Measurements from ENCODE around the gene HCN3. TPM values are rescaled to one million over a fixed set of nuclear protein-coding genes. Genes with fewer than 3 reads are reported as not detected.
"Not testable (repeated sequence)": the region's sequence is repeated elsewhere in the genome, so short reads cannot be mapped to it uniquely, and the experiment has no call there.

HCN3 gene
- total RNA-seq, 1 donor from 2014 or later, result 1.0 TPM

DNA sequence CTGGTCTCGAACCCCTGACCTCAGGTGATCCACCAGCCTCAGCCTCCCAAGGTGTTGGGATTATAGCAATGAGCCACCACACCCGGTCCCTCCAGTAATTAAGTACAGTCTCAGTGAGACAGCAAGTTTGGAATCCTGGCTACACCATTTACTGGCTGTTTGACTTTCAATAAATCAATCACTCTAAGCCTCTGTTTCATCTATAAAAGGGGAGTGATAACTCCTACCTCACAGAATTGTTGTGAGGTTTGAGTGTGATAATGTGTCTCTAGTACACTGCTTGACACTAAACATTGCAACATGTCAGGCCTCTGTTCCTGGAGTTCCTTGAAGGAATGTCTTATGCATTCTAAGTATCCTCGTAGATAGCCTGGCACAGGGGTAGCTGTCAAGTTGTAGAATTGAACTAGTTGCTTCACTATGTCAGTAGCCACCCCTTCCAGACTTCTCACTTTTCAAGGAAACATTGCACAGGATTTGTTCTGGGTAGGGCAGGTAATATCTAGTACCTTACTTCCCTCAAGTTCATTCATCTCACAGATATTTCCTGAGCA, 34.4 kb upstream of the HCN3 start:
- H3K36me3 ChIP-seq (ENCODE audit: control insufficient read depth in 3 of 3, insufficient read depth in 3 of 3, low read length in 3 of 3), result peaks cover 5 to 10% (median 9%) of the 10 kb centered on the region in 3 donors
- peak overlapping the region in 2 of 3 donors; percentile 75 to 88 for H3K9ac ChIP-seq (ENCODE audit: low read depth in 1 of 3, low read length in 3 of 3)
- H3K4me3 ChIP-seq (ENCODE audit: low read length in 3 of 3), result peak overlapping the region in 2 of 3 donors; percentile 86 to 93
- no peak overlapping the region for H3K27ac ChIP-seq (ENCODE audit: low read depth, low read length)
- no peaks in the 10 kb centered on the region for H3K27me3 ChIP-seq (ENCODE audit: control insufficient read depth in 3 of 3, insufficient read depth in 3 of 3, low read length in 3 of 3)
- peaks cover 22 to 37% (median 22%) of the 10 kb centered on the region in 3 donors for H3K4me1 ChIP-seq (ENCODE audit: control insufficient read depth in 3 of 3, insufficient read depth in 3 of 3, low read length in 3 of 3)
- H3K9me3 ChIP-seq (ENCODE audit: control insufficient read depth in 3 of 3, low read length in 3 of 3), result no peaks in the 10 kb centered on the region

- Histone ChIP-seq H3K9ac (ENCODE audit: low read depth in 1 of 3, low read length in 3 of 3) (peak overlapping the region; percentile 75 to 88 (median 84)), H3K4me3 (ENCODE audit: low read length in 3 of 3) (peak overlapping the region; percentile 73 to 93 (median 86)), H3K9me3 (ENCODE audit: control insufficient read depth in 3 of 3, low read length in 3 of 3) (no peaks in the 10 kb centered on the region), H3K36me3 (ENCODE audit: control insufficient read depth in 3 of 3, insufficient read depth in 3 of 3, low read length in 3 of 3) (peaks cover 5 to 17% (median 11%) of the 10 kb centered on the region in 3 donors), H3K27ac (ENCODE audit: low read depth, low read length) (peak overlapping the region; percentile 82), H3K27me3 (ENCODE audit: control insufficient read depth in 3 of 3, insufficient read depth in 3 of 3, low read length in 3 of 3) (no peaks in the 10 kb centered on the region), H3K4me1 (ENCODE audit: control insufficient read depth in 3 of 3, insufficient read depth in 3 of 3, low read length in 3 of 3) (peaks cover 22 to 37% (median 22%) of the 10 kb centered on the region in 3 donors)
These were observed 32.7 kb upstream of the HCN3 start for GRCh38 chr1:155244368-155245162.

DNA sequence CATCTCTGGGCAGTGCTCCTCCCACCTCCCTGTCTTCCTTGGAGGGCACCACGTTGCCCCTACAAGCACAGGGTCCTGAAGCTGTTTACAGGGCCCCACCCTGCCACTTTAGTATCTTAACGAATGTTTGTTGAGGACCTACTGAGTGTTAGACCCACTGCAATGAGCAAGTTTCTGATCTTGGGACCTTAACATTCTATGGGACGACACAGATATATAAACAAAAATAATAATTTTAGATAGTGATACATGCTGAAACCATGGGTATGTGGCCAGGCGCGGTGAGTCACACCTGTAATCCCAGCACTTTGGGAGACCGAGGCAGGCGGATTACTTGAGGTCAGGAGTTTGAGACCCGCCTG, 32.1 kb upstream of the HCN3 start:
- Histone ChIP-seq H3K27ac (ENCODE audit: low read depth, low read length) (peak overlapping the region; percentile 82), H3K4me1 (ENCODE audit: control insufficient read depth in 3 of 3, insufficient read depth in 3 of 3, low read length in 3 of 3) (peaks cover 22 to 37% (median 22%) of the 10 kb centered on the region in 3 donors), H3K27me3 (ENCODE audit: control insufficient read depth in 3 of 3, insufficient read depth in 3 of 3, low read length in 3 of 3) (no peaks in the 10 kb centered on the region), H3K9me3 (ENCODE audit: control insufficient read depth in 3 of 3, low read length in 3 of 3) (no peaks in the 10 kb centered on the region), H3K9ac (ENCODE audit: low read depth in 1 of 3, low read length in 3 of 3) (peak overlapping the region; percentile 71 to 88 (median 75)), H3K36me3 (ENCODE audit: control insufficient read depth in 3 of 3, insufficient read depth in 3 of 3, low read length in 3 of 3) (peaks cover 5 to 17% (median 11%) of the 10 kb centered on the region in 3 donors), H3K4me3 (ENCODE audit: low read length in 3 of 3) (peak overlapping the region; percentile 73 to 93 (median 86))

- peaks cover 5 to 17% (median 11%) of the 10 kb centered on the region in 3 donors for H3K36me3 ChIP-seq (ENCODE audit: control insufficient read depth in 3 of 3, insufficient read depth in 3 of 3, low read length in 3 of 3)
- H3K9me3 ChIP-seq (ENCODE audit: control insufficient read depth in 3 of 3, low read length in 3 of 3); H3K27me3 ChIP-seq (ENCODE audit: control insufficient read depth in 3 of 3, insufficient read depth in 3 of 3, low read length in 3 of 3); H3K27ac ChIP-seq (ENCODE audit: low read depth, low read length); H3K9ac ChIP-seq (ENCODE audit: low read depth in 1 of 3, low read length in 3 of 3); H3K4me3 ChIP-seq (ENCODE audit: low read length in 3 of 3): not testable (repeated sequence)
- H3K4me1 ChIP-seq (ENCODE audit: control insufficient read depth in 3 of 3, insufficient read depth in 3 of 3, low read length in 3 of 3), result peaks cover 21 to 34% (median 21%) of the 10 kb centered on the region in 3 donors
These were observed 30.5 kb upstream of the HCN3 start for GRCh38 chr1:155246796-155247195.

GRCh38 chr1:155247667-155248553, 29.4 kb upstream of the HCN3 start:
- Histone ChIP-seq H3K27ac (ENCODE audit: low read depth, low read length) (no peak overlapping the region), H3K27me3 (ENCODE audit: control insufficient read depth in 3 of 3, insufficient read depth in 3 of 3, low read length in 3 of 3) (no peaks in the 10 kb centered on the region), H3K4me1 (ENCODE audit: control insufficient read depth in 3 of 3, insufficient read depth in 3 of 3, low read length in 3 of 3) (peaks cover 19 to 29% (median 20%) of the 10 kb centered on the region in 3 donors), H3K9me3 (ENCODE audit: control insufficient read depth in 3 of 3, low read length in 3 of 3) (no peaks in the 10 kb centered on the region), H3K9ac (ENCODE audit: low read depth in 1 of 3, low read length in 3 of 3) (no peak overlapping the region), H3K4me3 (ENCODE audit: low read length in 3 of 3) (no peak overlapping the region), H3K36me3 (ENCODE audit: control insufficient read depth in 3 of 3, insufficient read depth in 3 of 3, low read length in 3 of 3) (peaks cover 5 to 17% (median 11%) of the 10 kb centered on the region in 3 donors)

- H3K27me3 ChIP-seq (ENCODE audit: control insufficient read depth in 3 of 3, insufficient read depth in 3 of 3, low read length in 3 of 3), result no peaks in the 10 kb centered on the region
- peak overlapping the region in 1 of 3 donors; percentile 65 for H3K4me3 ChIP-seq (ENCODE audit: low read length in 3 of 3)
- no peak overlapping the region for H3K27ac ChIP-seq (ENCODE audit: low read depth, low read length)
- peak overlapping the region; percentile 63 to 73 (median 64) for H3K9ac ChIP-seq (ENCODE audit: low read depth in 1 of 3, low read length in 3 of 3)
- H3K9me3 ChIP-seq (ENCODE audit: control insufficient read depth in 3 of 3, low read length in 3 of 3), result no peaks in the 10 kb centered on the region
- peaks cover 5 to 20% (median 11%) of the 10 kb centered on the region in 3 donors for H3K36me3 ChIP-seq (ENCODE audit: control insufficient read depth in 3 of 3, insufficient read depth in 3 of 3, low read length in 3 of 3)
- H3K4me1 ChIP-seq (ENCODE audit: control insufficient read depth in 3 of 3, insufficient read depth in 3 of 3, low read length in 3 of 3), result peaks cover 15 to 31% (median 21%) of the 10 kb centered on the region in 3 donors
These were observed 27.0 kb upstream of the HCN3 start for GRCh38 chr1:155250246-155250632.

DNA sequence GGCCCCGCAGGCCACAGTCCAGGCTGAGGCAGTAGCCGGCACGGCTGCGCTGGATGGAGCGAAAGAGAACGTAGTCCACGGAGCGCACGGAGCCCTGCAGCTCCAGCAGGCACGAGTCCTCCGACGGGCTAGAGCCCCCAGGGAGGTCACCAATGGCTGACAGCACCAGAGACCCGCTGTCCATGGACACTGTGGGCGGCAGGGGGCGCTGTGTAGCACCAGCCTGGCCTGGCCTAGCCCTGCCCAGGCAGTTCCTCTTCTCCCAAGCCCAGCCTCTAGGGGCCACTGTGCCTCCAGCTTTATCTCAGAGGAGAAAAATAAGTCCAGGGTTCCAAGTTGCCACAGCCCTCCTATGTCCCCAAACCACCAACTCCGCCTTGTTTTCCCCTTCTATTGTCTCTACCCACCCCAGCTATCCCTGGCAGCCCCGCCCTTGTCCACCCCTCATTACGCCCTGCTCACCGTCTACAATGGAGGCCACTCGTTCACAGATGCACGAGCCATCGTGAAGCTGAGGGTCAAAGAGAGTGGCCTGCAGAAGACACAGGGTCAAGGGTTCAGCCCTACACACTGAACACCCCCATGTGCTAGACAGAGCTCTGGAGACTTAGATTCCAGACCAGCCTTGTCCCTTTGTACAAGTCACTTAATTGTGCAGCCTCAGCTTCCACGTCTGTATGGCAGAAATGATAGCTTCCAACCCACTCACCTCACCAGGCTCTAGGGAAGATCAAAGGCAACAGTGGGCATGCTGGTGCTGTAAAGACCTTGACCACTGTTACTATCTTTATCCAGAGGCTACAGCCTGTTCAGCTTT, 26.4 kb upstream of the HCN3 start:
- no peak overlapping the region for H3K27ac ChIP-seq (ENCODE audit: low read depth, low read length)

DNA sequence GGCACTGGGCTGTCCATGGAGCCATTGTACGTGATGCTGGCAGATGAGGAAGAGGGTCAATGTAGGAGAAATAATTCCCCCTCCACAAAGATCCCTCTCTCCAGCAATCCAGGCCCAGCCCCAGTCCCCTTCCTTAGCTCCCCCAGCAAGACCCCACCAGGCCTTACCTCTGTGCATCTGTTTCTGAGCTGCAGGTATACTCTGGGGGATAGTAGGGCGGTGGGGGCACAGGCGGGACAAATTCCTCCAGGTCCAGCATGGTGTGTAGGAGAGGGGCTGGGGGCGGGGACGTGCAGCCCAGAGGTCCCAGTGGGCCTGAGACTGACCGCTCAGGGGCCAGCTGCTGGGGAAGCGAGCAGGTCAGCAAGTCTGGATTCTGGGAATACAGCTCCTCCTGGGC, 25.7 kb upstream of the HCN3 start:
- Histone ChIP-seq H3K9me3 (ENCODE audit: control insufficient read depth in 3 of 3, low read length in 3 of 3) (no peaks in the 10 kb centered on the region), H3K9ac (ENCODE audit: low read depth in 1 of 3, low read length in 3 of 3) (peak overlapping the region in 1 of 3 donors; percentile 9), H3K36me3 (ENCODE audit: control insufficient read depth in 3 of 3, insufficient read depth in 3 of 3, low read length in 3 of 3) (peaks cover 10 to 27% (median 12%) of the 10 kb centered on the region in 3 donors), H3K27me3 (ENCODE audit: control insufficient read depth in 3 of 3, insufficient read depth in 3 of 3, low read length in 3 of 3) (no peaks in the 10 kb centered on the region), H3K27ac (ENCODE audit: low read depth, low read length) (no peak overlapping the region), H3K4me1 (ENCODE audit: control insufficient read depth in 3 of 3, insufficient read depth in 3 of 3, low read length in 3 of 3) (peaks cover 21 to 38% (median 33%) of the 10 kb centered on the region in 3 donors), H3K4me3 (ENCODE audit: low read length in 3 of 3) (no peak overlapping the region)

More for the DNA sequence above, 26.4 kb upstream of the HCN3 start:
- H3K9me3 ChIP-seq (ENCODE audit: control insufficient read depth in 3 of 3, low read length in 3 of 3), result no peaks in the 10 kb centered on the region
- H3K27me3 ChIP-seq (ENCODE audit: control insufficient read depth in 3 of 3, insufficient read depth in 3 of 3, low read length in 3 of 3), result no peaks in the 10 kb centered on the region
- H3K36me3 ChIP-seq (ENCODE audit: control insufficient read depth in 3 of 3, insufficient read depth in 3 of 3, low read length in 3 of 3), result peaks cover 5 to 20% (median 11%) of the 10 kb centered on the region in 3 donors
- peaks cover 18 to 30% (median 25%) of the 10 kb centered on the region in 3 donors for H3K4me1 ChIP-seq (ENCODE audit: control insufficient read depth in 3 of 3, insufficient read depth in 3 of 3, low read length in 3 of 3)
- H3K4me3 ChIP-seq (ENCODE audit: low read length in 3 of 3), result peak overlapping the region in 1 of 3 donors; percentile 65
- H3K9ac ChIP-seq (ENCODE audit: low read depth in 1 of 3, low read length in 3 of 3), result peak overlapping the region; percentile 63 to 73 (median 64)

- no peak overlapping the region for H3K9ac ChIP-seq (ENCODE audit: low read depth in 1 of 3, low read length in 3 of 3)
- H3K4me1 ChIP-seq (ENCODE audit: control insufficient read depth in 3 of 3, insufficient read depth in 3 of 3, low read length in 3 of 3), result peaks cover 21 to 40% (median 35%) of the 10 kb centered on the region in 3 donors
- no peak overlapping the region for H3K27ac ChIP-seq (ENCODE audit: low read depth, low read length)
- no peaks in the 10 kb centered on the region for H3K9me3 ChIP-seq (ENCODE audit: control insufficient read depth in 3 of 3, low read length in 3 of 3)
- peaks cover 14 to 24% (median 15%) of the 10 kb centered on the region in 3 donors for H3K36me3 ChIP-seq (ENCODE audit: control insufficient read depth in 3 of 3, insufficient read depth in 3 of 3, low read length in 3 of 3)
- no peaks in the 10 kb centered on the region for H3K27me3 ChIP-seq (ENCODE audit: control insufficient read depth in 3 of 3, insufficient read depth in 3 of 3, low read length in 3 of 3)
- peak overlapping the region in 2 of 3 donors; percentile 78 to 89 for H3K4me3 ChIP-seq (ENCODE audit: low read length in 3 of 3)
These were observed 24.1 kb upstream of the HCN3 start for GRCh38 chr1:155253208-155253607.

Data from skeletal muscle tissue (tissue), 4 donors.